Measurements from ENCODE around the gene SERINC1.

SERINC1 gene

GRCh38 chr6:122490607-122491006 lies 19.0 kb upstream of the SERINC1 start:
- no peak overlapping the region for H3K4me2 ChIP-seq (ENCODE audit: insufficient read depth, low read length)
- DNase-seq (no peak), ATAC-seq (ENCODE audit: insufficient read depth, low read depth) (no peak)
- H3K4me3 ChIP-seq (ENCODE audit: low read depth in 1 of 2, low read length in 2 of 2), result no peak overlapping the region
- no peak overlapping the region for H2AFZ ChIP-seq (ENCODE audit: low read depth, low read length)
- H3K27ac ChIP-seq (ENCODE audit: low read length), result no peak overlapping the region
- no peak overlapping the region for H3K9ac ChIP-seq (ENCODE audit: low read depth, low read length)
- no peak for TF ChIP-seq CTCF (IDR thresholded peaks at IDR 0.05; ENCODE audit: borderline replicate concordance, extremely low read depth, low read length, poor library complexity, severe bottlenecking)
- TF ChIP-seq EZH2 (IDR thresholded peaks at IDR 0.05; ENCODE audit: borderline replicate concordance, low read depth, low read length, severe bottlenecking), result no peak
- no peaks in the 10 kb centered on the region for H3K27me3 ChIP-seq (ENCODE audit: insufficient read depth, low read length, poor library complexity)
- no peaks in the 10 kb centered on the region for H3K36me3 ChIP-seq (ENCODE audit: insufficient read depth, low read length)
- peaks cover 11% of the 10 kb centered on the region for H3K4me1 ChIP-seq (ENCODE audit: insufficient read depth, low read length)
- no peaks in the 10 kb centered on the region for H4K20me1 ChIP-seq (ENCODE audit: insufficient read depth, low read length)
- no peaks in the 10 kb centered on the region for H3K9me3 ChIP-seq (ENCODE audit: insufficient read depth, low read length, severe bottlenecking)
- H3K79me2 ChIP-seq (ENCODE audit: insufficient read depth, low read length), result no peaks in the 10 kb centered on the region

- Histone ChIP-seq H4K20me1 (ENCODE audit: insufficient read depth, low read length) (no peaks in the 10 kb centered on the region), H3K4me2 (ENCODE audit: insufficient read depth, low read length) (no peak overlapping the region), H3K4me1 (ENCODE audit: insufficient read depth, low read length) (no peaks in the 10 kb centered on the region), H3K27me3 (ENCODE audit: insufficient read depth, low read length, poor library complexity) (no peaks in the 10 kb centered on the region), H3K4me3 (ENCODE audit: low read depth in 1 of 2, low read length in 2 of 2) (no peak overlapping the region), H3K27ac (ENCODE audit: low read length) (no peak overlapping the region), H3K9me3 (ENCODE audit: insufficient read depth, low read length, severe bottlenecking) (no peaks in the 10 kb centered on the region), H3K36me3 (ENCODE audit: insufficient read depth, low read length) (no peaks in the 10 kb centered on the region), H2AFZ (ENCODE audit: low read depth, low read length) (no peak overlapping the region), H3K9ac (ENCODE audit: low read depth, low read length) (no peak overlapping the region), H3K79me2 (ENCODE audit: insufficient read depth, low read length) (no peaks in the 10 kb centered on the region)
- ATAC-seq (ENCODE audit: insufficient read depth, low read depth), result no peak
- TF ChIP-seq EZH2 (IDR thresholded peaks at IDR 0.05; ENCODE audit: borderline replicate concordance, low read depth, low read length, severe bottlenecking) (no peak), CTCF (IDR thresholded peaks at IDR 0.05; ENCODE audit: borderline replicate concordance, extremely low read depth, low read length, poor library complexity, severe bottlenecking) (no peak)
- DNase-seq, result no peak
Observed at GRCh38 chr6:122484760-122485159, 13.2 kb upstream of the SERINC1 start.

GRCh38 chr6:122482750-122483080 lies 11.1 kb upstream of the SERINC1 start:
- TF ChIP-seq EZH2 (IDR thresholded peaks at IDR 0.05; ENCODE audit: borderline replicate concordance, low read depth, low read length, severe bottlenecking) (no peak), CTCF (IDR thresholded peaks at IDR 0.05; ENCODE audit: borderline replicate concordance, extremely low read depth, low read length, poor library complexity, severe bottlenecking) (no peak)
- H3K4me1 ChIP-seq (ENCODE audit: insufficient read depth, low read length), result no peaks in the 10 kb centered on the region
- no peaks in the 10 kb centered on the region for H3K36me3 ChIP-seq (ENCODE audit: insufficient read depth, low read length)
- no peaks in the 10 kb centered on the region for H3K79me2 ChIP-seq (ENCODE audit: insufficient read depth, low read length)
- H3K9me3 ChIP-seq (ENCODE audit: insufficient read depth, low read length, severe bottlenecking), result no peaks in the 10 kb centered on the region
- ATAC-seq (ENCODE audit: insufficient read depth, low read depth) (no peak), DNase-seq (no peak)
- no peaks in the 10 kb centered on the region for H3K27me3 ChIP-seq (ENCODE audit: insufficient read depth, low read length, poor library complexity)
- no peak overlapping the region for H2AFZ ChIP-seq (ENCODE audit: low read depth, low read length)
- no peak overlapping the region for H3K9ac ChIP-seq (ENCODE audit: low read depth, low read length)
- H3K4me2 ChIP-seq (ENCODE audit: insufficient read depth, low read length), result no peak overlapping the region
- no peaks in the 10 kb centered on the region for H4K20me1 ChIP-seq (ENCODE audit: insufficient read depth, low read length)
- no peak overlapping the region for H3K27ac ChIP-seq (ENCODE audit: low read length)
- no peak overlapping the region for H3K4me3 ChIP-seq (ENCODE audit: low read depth in 1 of 2, low read length in 2 of 2)

GRCh38 chr6:122476131-122476530 lies 4.5 kb upstream of the SERINC1 start:
- no peaks in the 10 kb centered on the region for H3K27me3 ChIP-seq (ENCODE audit: insufficient read depth, low read length, poor library complexity)
- TF ChIP-seq EZH2 (IDR thresholded peaks at IDR 0.05; ENCODE audit: borderline replicate concordance, low read depth, low read length, severe bottlenecking) (no peak), CTCF (IDR thresholded peaks at IDR 0.05; ENCODE audit: borderline replicate concordance, extremely low read depth, low read length, poor library complexity, severe bottlenecking) (peak; percentile 55)
- no peaks in the 10 kb centered on the region for H4K20me1 ChIP-seq (ENCODE audit: insufficient read depth, low read length)
- DNase-seq (no peak), ATAC-seq (ENCODE audit: insufficient read depth, low read depth) (no peak)
- H3K79me2 ChIP-seq (ENCODE audit: insufficient read depth, low read length), result peaks cover 15% of the 10 kb centered on the region
- H3K9ac ChIP-seq (ENCODE audit: low read depth, low read length), result no peak overlapping the region
- no peak overlapping the region for H3K27ac ChIP-seq (ENCODE audit: low read length)
- H3K36me3 ChIP-seq (ENCODE audit: insufficient read depth, low read length), result no peaks in the 10 kb centered on the region; the same call in 1 of the 2 replicates
- H3K4me2 ChIP-seq (ENCODE audit: insufficient read depth, low read length), result no peak overlapping the region
- H3K9me3 ChIP-seq (ENCODE audit: insufficient read depth, low read length, severe bottlenecking), result no peaks in the 10 kb centered on the region
- H2AFZ ChIP-seq (ENCODE audit: low read depth, low read length), result no peak overlapping the region
- H3K4me1 ChIP-seq (ENCODE audit: insufficient read depth, low read length), result peaks cover 10% of the 10 kb centered on the region
- H3K4me3 ChIP-seq (ENCODE audit: low read depth in 1 of 2, low read length in 2 of 2), result no peak overlapping the region
